Neural cell (in vitro differentiated cells): ENCODE data around the gene DAP3.

Experiments used
- EZH2 ChIP-seq: fragments of 200-600, 300-800 bp; shearing (Covaris generic), sonication (generic); IDR thresholded peaks from 2 replicates; pipeline ENCODE4 v1.6.1; 2014; ENCODE audit warnings: antibody characterized with exemption, low read length, borderline replicate concordance, mild to moderate bottlenecking; ENCODE audit not compliant: insufficient read depth, poor library complexity, severe bottlenecking
- TF ChIP-seq, protein P1 (sequence below): fragments of 450-650 bp; IDR thresholded peaks from 2 replicates; pipeline ENCODE4 v1.5.1; 2014; ENCODE audit warnings: antibody characterized with exemption, mild to moderate bottlenecking, moderate library complexity; ENCODE audit not compliant: poor library complexity, severe bottlenecking

DNA sequence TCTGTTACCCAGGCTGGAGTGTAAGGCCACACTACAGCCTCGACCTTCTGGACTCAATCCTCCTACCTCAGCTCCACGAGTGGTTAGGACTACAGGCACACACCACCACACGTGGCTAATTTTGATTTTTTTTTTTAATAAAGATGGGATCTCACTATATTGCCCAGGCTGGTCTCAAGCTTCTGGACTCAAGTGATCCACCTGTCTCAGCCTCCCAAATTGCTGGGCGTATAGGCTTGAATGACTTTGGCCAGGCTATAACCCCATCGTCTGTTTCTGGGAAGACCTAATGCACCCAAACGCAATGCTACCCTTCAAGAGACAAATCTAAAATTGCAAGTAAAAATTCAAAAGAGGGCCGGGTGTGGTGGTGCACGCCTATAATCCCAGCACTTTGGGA lies 52.1 kb downstream of the DAP3 start:
- no peak for TF ChIP-seq EZH2
- TF ChIP-seq, protein P1, sequence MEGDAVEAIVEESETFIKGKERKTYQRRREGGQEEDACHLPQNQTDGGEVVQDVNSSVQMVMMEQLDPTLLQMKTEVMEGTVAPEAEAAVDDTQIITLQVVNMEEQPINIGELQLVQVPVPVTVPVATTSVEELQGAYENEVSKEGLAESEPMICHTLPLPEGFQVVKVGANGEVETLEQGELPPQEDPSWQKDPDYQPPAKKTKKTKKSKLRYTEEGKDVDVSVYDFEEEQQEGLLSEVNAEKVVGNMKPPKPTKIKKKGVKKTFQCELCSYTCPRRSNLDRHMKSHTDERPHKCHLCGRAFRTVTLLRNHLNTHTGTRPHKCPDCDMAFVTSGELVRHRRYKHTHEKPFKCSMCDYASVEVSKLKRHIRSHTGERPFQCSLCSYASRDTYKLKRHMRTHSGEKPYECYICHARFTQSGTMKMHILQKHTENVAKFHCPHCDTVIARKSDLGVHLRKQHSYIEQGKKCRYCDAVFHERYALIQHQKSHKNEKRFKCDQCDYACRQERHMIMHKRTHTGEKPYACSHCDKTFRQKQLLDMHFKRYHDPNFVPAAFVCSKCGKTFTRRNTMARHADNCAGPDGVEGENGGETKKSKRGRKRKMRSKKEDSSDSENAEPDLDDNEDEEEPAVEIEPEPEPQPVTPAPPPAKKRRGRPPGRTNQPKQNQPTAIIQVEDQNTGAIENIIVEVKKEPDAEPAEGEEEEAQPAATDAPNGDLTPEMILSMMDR, result no peak
